Activated CD8-positive, alpha-beta memory T cell treated with anti-CD3 and anti-CD28 coated beads, Interleukin-2, amount 50 U/mL, for 1 hour (primary cell): ENCODE results near the gene CTSZ.

Source experiments
- DNase-seq: peaks from one replicate; pipeline ENCODE4 v3.0.0-alpha.2; 2020; ENCODE audit errors: extremely low read depth

CTSZ gene

GRCh38 chr20:59031564-59032022 lies 24.5 kb upstream of the CTSZ start:
- no peak for DNase-seq

GRCh38 chr20:59030911-59031563 lies 24.0 kb upstream of the CTSZ start:
- DNase-seq, result no peak

DNA sequence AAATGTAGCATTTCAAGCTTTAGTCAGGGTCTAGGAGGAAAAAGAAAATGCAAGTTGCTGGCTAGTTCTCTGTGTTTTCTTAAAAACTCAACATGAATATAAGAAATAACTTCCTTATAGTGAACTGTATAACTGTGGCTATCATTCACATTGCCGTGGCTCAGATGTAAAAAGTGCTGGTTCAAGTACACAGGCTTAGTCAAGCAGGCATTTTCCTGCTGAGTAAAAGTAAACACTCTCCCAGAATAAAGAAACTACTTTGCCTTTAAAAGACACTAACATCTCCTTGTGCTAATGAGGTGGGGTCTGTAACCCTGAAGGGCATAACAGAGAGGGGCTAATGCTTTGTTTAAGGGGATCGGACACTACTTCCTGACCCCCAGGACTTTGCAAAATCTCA lies 21.8 kb upstream of the CTSZ start:
- DNase-seq, result no peak

GRCh38 chr20:59027741-59028320 lies 20.8 kb upstream of the CTSZ start:
- DNase-seq, result no peak

GRCh38 chr20:59026904-59027740 lies 20.1 kb upstream of the CTSZ start:
- DNase-seq, result no peak

DNA sequence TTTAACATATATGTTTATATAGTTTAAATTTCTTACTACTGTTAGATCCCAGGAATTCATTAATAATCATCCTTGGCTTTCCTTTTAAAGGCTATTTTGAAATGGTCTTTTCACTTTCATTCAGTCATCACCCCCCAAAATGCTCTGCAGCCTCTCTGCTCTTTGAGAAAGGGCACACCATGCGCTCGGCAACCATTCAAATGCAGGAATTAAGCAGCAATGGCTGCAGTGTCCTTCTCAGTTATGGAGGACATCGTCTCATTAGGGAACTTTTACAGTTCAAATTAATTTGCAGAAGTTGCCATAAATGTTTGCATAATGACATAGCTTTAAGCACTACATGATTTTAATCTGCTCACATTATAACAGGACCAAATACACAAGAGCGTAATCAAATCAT lies 18.5 kb upstream of the CTSZ start:
- DNase-seq, result no peak

DNA sequence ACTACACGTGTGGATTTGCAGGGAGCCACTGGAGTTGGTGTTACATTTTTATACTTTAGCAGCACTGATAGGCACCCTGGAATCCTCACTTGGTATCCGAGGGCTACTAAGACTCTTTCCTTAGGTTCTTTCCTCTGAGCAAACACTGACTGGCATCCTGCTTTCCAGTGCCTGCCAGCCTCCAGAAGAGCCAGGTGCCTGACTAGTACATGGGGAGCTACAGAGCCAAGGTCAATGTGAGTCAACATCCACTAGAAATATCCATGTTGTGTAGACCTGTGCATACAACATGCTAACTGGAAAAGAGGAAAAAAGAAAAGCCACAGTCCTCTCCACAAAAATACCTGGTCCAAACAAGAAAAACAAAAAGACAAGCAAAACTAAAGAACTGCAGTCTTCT lies 18.0 kb upstream of the CTSZ start:
- DNase-seq, result no peak

GRCh38 chr20:59024111-59024530 lies 17.1 kb upstream of the CTSZ start:
- no peak for DNase-seq

DNA sequence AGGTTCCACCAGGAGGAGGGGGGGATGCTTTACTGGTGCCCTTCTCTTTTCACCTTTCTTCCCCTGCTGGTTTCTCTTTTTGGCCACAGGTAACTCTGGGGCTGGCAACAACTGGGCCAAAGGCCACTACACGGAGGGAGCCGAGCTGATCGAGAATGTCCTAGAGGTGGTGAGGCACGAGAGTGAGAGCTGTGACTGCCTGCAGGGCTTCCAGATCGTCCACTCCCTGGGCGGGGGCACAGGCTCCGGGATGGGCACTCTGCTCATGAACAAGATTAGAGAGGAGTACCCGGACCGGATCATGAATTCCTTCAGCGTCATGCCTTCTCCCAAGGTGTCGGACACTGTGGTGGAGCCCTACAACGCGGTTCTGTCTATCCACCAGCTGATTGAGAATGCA lies 16.6 kb upstream of the CTSZ start:
- no peak for DNase-seq

- DNase-seq, result no peak
These were observed 15.7 kb upstream of the CTSZ start for GRCh38 chr20:59022754-59023153.

GRCh38 chr20:59020938-59021551 lies 14.0 kb upstream of the CTSZ start:
- DNase-seq, result no peak

- no peak for DNase-seq
These were observed 12.2 kb upstream of the CTSZ start, which contains the start of gene TUBB1 for GRCh38 chr20:59019217-59019616. Gene TUBB1, plus strand, starts transcription at chr20:59019429. Its CDS starts 94 bp downstream, at chr20:59019523.

DNA sequence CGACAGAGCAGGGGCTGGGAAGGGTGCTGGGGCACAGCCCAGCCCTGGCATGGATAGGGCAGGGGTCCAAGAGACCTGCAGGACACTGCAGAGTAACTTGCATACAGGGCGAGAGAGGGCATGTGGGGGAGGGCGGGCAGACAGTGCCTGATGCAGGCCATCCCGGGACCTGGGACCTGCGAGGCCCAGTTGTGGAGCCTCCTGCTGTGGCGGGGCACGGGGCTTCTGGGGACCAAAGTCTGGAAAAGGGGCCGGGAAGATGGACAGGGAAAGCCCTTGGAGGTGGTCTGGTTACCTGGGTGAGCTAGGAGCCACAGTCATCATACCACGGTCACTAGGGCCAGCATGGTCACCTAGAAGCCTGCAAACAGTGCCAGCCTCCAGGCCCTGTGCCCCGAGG lies 11.8 kb upstream of the CTSZ start:
- DNase-seq, result no peak

DNA sequence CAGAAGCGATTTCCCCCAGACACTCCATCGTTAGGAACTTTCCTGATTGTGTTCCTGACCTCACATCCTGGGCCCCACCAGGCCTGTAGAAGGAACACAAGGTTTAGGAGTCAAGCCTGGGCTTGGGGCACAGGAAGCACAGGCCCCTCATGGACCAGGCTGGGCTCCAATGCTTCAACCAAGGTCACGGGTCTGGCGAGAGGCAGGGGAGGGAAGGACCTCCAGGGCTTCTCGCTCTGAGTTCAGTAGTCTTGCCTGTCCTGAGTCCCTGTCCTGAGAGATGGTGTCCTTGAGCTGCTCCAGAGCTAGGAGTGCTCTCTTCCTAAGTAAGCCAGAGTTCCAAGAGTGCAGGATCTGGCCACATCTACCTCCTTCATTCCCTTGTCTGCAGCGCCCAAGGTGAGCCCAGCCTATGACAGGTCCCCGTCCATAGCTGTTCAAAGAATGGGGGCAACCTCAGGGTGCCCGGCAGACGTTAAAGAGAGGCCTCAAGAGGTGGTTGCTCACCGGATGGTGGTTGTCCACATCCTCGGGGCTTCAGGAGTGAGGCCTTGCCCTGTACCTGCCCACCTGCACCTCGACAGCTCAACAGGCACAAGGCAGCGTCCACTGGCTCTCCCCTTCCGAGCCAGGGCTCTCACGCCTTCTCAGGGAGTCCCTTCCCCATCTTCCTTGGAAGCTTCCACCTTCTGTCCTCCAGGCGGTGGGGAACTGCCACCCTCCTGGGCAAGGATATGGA lies 10.6 kb upstream of the CTSZ start:
- no peak for DNase-seq

DNA sequence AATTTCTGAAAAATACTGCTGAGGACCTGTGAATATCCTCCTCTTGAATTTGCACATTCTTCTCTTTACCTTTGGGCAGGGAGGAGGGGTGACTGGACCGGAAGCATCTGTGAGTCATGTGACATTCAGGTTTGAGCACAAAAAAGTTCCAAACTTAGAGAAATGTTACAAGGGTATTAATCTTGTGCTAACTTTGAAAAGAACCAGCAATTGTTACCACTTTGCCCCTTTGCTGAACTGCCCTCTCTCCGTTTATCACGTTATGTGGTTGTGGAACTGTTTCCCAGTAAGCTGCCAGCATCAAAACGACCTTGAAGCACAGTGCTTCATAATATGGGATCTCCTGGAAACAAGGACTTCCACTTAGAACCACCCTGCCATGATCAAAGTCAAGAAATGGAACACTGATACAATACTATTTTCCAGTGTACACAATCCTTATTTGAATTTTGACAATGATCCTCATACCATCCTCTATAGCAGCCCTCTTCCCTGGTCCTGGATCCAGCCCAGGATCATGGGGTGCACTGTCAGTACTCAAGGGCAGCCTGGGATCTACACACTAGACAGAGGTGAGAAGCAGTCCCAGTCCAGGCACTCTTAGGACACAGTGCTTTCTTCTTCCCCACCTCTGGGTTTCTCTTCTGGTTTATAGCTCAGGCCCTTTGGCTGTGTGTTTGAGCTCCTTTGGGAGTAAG lies 9.9 kb upstream of the CTSZ start:
- DNase-seq, result no peak

- no peak for DNase-seq
These were observed 9.0 kb upstream of the CTSZ start for GRCh38 chr20:59015812-59016711.

DNA sequence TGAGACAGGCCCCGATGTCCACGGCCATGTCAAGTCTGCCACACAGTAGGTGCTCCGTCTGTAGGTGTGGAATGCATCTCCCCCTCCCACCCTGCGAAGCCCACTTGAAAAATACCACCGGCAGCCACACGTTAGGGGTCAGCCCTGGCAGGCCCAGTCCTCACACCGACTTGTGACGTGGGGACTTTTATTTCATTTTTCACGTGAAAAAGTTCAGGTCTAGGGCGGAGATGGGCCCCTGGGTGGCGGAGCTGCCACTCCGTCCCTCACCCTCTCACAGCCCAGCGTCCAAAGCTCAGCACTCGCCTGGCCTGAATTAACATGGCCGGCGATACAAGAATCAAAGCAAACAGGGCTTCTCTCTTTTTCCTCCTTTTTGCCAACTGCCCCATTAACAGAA lies 8.4 kb upstream of the CTSZ start:
- no peak for DNase-seq

DNA sequence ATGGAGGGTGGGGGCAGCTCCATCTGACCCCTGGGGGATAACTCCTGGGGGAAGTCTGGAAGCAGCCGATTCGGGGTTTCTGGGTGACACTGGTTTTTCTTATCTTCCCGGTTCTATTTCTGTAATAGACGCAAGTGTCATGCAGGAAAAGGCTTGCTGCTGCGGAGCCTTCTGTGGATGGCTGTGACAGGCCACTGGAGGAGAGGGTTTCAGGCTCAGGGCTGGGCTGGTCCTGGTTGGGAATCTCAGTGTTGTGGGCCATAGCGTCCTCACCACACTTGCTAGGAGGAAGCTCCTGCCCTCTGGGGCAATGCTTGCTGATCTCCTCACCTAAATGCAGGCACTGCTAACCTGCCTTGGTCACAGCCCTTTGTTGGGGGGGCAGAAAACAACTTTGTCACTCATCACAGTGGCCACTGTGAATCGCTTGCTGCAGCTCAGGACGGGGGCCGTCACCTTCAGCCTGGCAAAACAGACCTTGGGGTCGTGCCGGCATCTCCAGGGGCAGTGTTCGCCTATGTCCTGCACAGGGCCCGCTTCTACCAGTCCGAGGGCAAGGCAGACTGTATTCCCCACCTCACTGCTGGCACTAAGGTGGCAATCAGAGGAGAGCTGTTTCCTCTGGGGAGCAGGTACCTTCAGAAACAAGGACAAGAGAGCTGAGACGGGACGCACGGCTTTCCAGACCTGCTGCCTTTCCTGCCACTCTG lies 7.8 kb upstream of the CTSZ start:
- DNase-seq, result no peak

- DNase-seq, result no peak
These were observed 7.0 kb upstream of the CTSZ start for GRCh38 chr20:59013959-59014608.
